Gastroesophageal sphincter (tissue), 3 donors: Measurements from ENCODE around the gene RBMX2.
"Not testable (repeated sequence)": the region's sequence is repeated elsewhere in the genome, so short reads cannot be mapped to it uniquely, and the experiment has no call there.

Source experiments
- EP300 ChIP-seq: sonication (generic); formaldehyde crosslinking; IDR thresholded peaks from one replicate; pipeline ENCODE4 v1.6.1; 2017; ENCODE audit warnings: antibody characterized with exemption, mild to moderate bottlenecking
- POLR2A ChIP-seq, 2 donors: fragments of 450-650 bp; IDR thresholded peaks; one replicate each; pipeline ENCODE4 v1.6.1; 2017; ENCODE audit warnings: antibody characterized with exemption in 2 of 2, mild to moderate bottlenecking in 2 of 2, moderate library complexity in 1 of 2
- TF ChIP-seq, protein P1 (sequence below), 4 experiments: fragments of 200-600 bp in 2 of 4; fragments of 450-650 bp in 2 of 4; sonication (generic) in 1 of 4; IDR thresholded peaks; one replicate each; pipeline ENCODE4 v1.5.1; 2017 to 2019; ENCODE audit warnings: antibody characterized with exemption in 4 of 4, mild to moderate bottlenecking in 2 of 4, moderate library complexity in 2 of 4

GRCh38 chrX:130437996-130438395 is 36.2 kb downstream of the RBMX2 start:
- not testable (repeated sequence) for TF ChIP-seq EP300; POLR2A (IDR thresholded peaks at IDR 0.05)
- TF ChIP-seq, protein P1, sequence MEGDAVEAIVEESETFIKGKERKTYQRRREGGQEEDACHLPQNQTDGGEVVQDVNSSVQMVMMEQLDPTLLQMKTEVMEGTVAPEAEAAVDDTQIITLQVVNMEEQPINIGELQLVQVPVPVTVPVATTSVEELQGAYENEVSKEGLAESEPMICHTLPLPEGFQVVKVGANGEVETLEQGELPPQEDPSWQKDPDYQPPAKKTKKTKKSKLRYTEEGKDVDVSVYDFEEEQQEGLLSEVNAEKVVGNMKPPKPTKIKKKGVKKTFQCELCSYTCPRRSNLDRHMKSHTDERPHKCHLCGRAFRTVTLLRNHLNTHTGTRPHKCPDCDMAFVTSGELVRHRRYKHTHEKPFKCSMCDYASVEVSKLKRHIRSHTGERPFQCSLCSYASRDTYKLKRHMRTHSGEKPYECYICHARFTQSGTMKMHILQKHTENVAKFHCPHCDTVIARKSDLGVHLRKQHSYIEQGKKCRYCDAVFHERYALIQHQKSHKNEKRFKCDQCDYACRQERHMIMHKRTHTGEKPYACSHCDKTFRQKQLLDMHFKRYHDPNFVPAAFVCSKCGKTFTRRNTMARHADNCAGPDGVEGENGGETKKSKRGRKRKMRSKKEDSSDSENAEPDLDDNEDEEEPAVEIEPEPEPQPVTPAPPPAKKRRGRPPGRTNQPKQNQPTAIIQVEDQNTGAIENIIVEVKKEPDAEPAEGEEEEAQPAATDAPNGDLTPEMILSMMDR (IDR thresholded peaks at IDR 0.05) = not testable (repeated sequence)
